Esophagus muscularis mucosa (tissue), 4 donors: ENCODE data around the gene MEX3C. TPM values are rescaled to one million over a fixed set of nuclear protein-coding genes. Genes with fewer than 3 reads are reported as not detected.

Source experiments
- DNase-seq: peaks from one replicate; pipeline ENCODE4 v3.0.0-alpha.2; 2017; ENCODE audit errors: extremely low spot score
- H3K27ac ChIP-seq, 4 donors: fragments of 200-600 bp; sonication (generic); replicated peaks in 1 of 4; 1 replicate in 3 of 4; 2 replicates in 1 of 4; pipeline ENCODE4 v1.5.1; 2016 to 2019; ENCODE audit warnings: mild to moderate bottlenecking in 1 of 4
- H3K27me3 ChIP-seq, 4 donors: fragments of 200-600 bp; sonication (generic); one replicate each; pipeline versions ENCODE4 v1.5.1 to v1.6.0; 2016 to 2019
- H3K36me3 ChIP-seq, 4 donors: fragments of 200-600 bp; sonication (generic); one replicate each; pipeline ENCODE4 v1.5.1; 2016 to 2019
- H3K4me1 ChIP-seq, 4 donors: fragments of 200-600 bp; sonication (generic); one replicate each; pipeline ENCODE4 v1.5.1; 2016 to 2019
- H3K4me3 ChIP-seq, 4 donors: fragments of 200-600 bp; sonication (generic); 1 replicate in 2 of 4; 2 replicates in 2 of 4; pipeline ENCODE4 v1.5.1; 2016 to 2019; ENCODE audit warnings: mild to moderate bottlenecking in 4 of 4, moderate library complexity in 1 of 4
- H3K9me3 ChIP-seq, 4 donors: fragments of 200-600 bp; sonication (generic); 1 replicate in 3 of 4; 2 replicates in 1 of 4; pipeline ENCODE4 v1.5.1; 2016 to 2019
- CTCF ChIP-seq, 3 experiments: fragments of 200-600 bp in 2 of 3; fragments of 450-650 bp in 1 of 3; sonication (generic) in 2 of 3; IDR thresholded peaks; one replicate each; pipeline ENCODE4 v1.5.1; 2017 to 2019; ENCODE audit warnings: antibody characterized with exemption in 3 of 3, mild to moderate bottlenecking in 2 of 3, moderate library complexity in 1 of 3
- EP300 ChIP-seq: sonication (generic); formaldehyde crosslinking; IDR thresholded peaks from one replicate; pipeline ENCODE4 v1.6.1; 2017; ENCODE audit warnings: antibody characterized with exemption
- POLR2A ChIP-seq: fragments of 450-650 bp; IDR thresholded peaks from one replicate; pipeline ENCODE4 v1.6.1; 2017; ENCODE audit warnings: antibody characterized with exemption, moderate library complexity, mild to moderate bottlenecking, low read depth
- POLR2AphosphoS5 ChIP-seq, 2 donors: sonication (generic); formaldehyde crosslinking; IDR thresholded peaks; one replicate each; pipeline ENCODE4 v1.6.1; 2017; ENCODE audit warnings: antibody characterized with exemption in 2 of 2
- WGBS: methylation state at CpG from one replicate; pipeline ENCODE4 v1.1.5; 2018; 5-methylcytosine and 5-hydroxymethylcytosine counted together
- intact Hi-C: fragments of 100-400 bp; cut with DNase I; formaldehyde crosslinking; loops from one replicate; pipeline ENCODE4 v1.15.1; 2023
- total RNA-seq, 4 donors: library from RNA; depleted of rRNA; stranded (reverse); fragments of >200 nt; gene quantifications; one replicate each; pipeline versions ENCODE4 v1.1.0 to v1.2.1, GENCODE V29; 2016

Gene MEX3C
- total RNA-seq, 4 donors from 2014 or later: 22.8 to 38.0 (median 30.3) TPM

DNA sequence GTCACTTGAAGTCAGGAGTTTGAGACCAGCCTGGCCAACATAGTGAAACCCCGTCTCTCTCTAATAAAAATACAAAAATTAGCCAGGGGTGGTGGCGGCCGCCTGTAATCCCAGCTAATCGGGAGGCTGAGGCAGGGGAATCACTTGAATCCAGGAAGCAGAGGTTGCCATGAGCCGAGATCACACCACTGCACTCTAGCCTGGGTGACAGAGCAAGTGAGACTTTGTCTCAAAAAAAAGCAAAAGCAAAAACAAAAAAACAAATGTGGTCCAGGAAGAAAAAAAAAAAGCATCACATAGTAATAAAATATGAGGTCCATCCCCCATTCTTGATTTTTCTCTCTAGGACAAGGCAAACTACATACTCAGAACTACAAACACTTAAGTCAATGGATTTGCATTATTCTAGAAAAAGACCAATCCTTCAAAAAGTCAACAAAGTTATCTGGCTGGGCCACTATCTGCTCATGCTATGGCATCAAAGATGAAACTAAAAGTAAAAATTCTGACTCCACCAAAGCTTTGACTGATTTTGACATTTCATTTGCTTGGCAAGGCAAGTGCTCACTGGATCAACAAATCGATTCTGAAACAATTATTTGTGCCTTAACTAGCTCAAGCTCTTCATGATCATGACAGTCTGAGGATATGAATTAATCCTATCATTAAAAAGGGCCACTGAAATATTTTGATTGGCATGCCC lies 28.4 kb downstream of the MEX3C start:
- Histone ChIP-seq H3K4me1 (no peaks in the 10 kb centered on the region), H3K4me3 (no peak overlapping the region), H3K27me3 (no peaks in the 10 kb centered on the region), H3K9me3 (no peaks in the 10 kb centered on the region), H3K36me3 (no peaks in the 10 kb centered on the region), H3K27ac (no peak overlapping the region)
- no peak for DNase-seq
- no peak for TF ChIP-seq POLR2A
- TF ChIP-seq POLR2AphosphoS5 (IDR thresholded peaks at IDR 0.05): no peak
- no peak for TF ChIP-seq CTCF (IDR thresholded peaks at IDR 0.05)
- no peak for TF ChIP-seq EP300
- 89% methylated on average over 6 of the region's 6 CpGs for WGBS
- intact Hi-C loops: no loop called here

DNA sequence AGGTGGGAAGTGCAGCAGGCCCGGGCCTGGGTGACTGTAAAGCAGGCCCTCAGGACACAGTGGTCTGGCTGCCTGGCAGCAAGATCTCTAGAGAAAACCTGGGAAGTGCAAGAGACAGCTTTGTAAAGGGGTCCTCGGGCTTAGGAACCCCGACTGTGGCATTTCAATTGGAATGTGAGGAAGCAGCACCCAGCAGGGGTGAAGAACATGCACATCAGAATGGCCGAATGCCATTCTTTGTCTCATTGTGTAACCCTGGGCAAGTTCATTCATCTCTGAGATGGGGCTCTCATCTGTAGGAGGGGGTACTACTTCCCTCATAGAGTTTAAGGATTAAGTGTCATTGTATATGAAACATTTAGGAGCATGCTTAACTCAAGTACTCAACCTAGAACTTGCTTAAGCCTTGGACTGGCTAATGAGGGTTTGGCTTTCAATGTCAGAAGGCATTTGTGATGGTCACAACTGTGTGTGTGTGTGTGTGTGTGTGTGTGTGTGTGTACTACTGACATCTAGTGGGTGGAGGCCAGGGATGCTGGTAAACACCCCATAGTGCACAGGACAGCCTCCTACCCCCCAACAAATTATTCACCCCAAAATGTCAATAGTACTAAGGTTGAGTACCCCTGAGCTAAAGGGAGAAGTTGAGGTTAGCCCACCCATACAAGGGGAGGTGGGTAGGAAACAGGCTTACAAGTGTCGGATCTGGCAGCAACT lies 29.3 kb downstream of the MEX3C start:
- Histone ChIP-seq H3K4me3 (no peak overlapping the region), H3K36me3 (no peaks in the 10 kb centered on the region), H3K9me3 (no peaks in the 10 kb centered on the region), H3K27me3 (no peaks in the 10 kb centered on the region), H3K27ac (no peak overlapping the region), H3K4me1 (no peaks in the 10 kb centered on the region)
- 72% methylated on average over 3 of the region's 5 CpGs for WGBS
- intact Hi-C loops: no loop called here
- no peak for DNase-seq
- TF ChIP-seq CTCF (IDR thresholded peaks at IDR 0.05): no peak
- no peak for TF ChIP-seq POLR2AphosphoS5 (IDR thresholded peaks at IDR 0.05)
- TF ChIP-seq POLR2A: no peak
- TF ChIP-seq EP300: no peak

DNA sequence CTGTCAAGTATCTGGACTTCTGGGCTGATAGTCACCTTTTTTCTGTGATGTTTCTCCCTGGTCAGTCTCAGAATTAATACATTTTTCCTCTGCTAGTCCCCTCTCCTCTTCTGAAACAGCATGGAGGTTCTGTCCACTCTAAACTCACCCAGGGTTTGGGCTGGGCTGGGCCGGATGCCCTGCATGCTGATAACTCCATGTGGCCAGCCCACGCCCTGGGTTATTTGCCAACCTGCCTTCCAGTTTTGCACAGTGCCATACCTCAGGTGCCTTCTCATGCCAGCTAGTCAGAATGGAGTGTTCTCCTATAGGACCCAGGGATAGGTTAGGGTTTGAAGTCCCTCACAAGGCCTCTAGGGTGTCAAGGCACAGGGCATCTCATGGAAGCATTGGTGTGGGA lies 32.2 kb downstream of the MEX3C start:
- no peak for DNase-seq
- H3K4me1 ChIP-seq: no peaks in the 10 kb centered on the region
- H3K9me3 ChIP-seq: no peaks in the 10 kb centered on the region
- no peak overlapping the region for H3K27ac ChIP-seq
- WGBS: 93% methylated on average over 2 of the region's 2 CpGs
- no peaks in the 10 kb centered on the region for H3K27me3 ChIP-seq
- no peaks in the 10 kb centered on the region for H3K36me3 ChIP-seq
- no peak overlapping the region for H3K4me3 ChIP-seq
- intact Hi-C loops: no loop called here
- TF ChIP-seq POLR2AphosphoS5 (IDR thresholded peaks at IDR 0.05) (no peak), CTCF (IDR thresholded peaks at IDR 0.05) (no peak), POLR2A (no peak), EP300 (no peak)

GRCh38 chr18:51164761-51165281 lies 32.7 kb downstream of the MEX3C start:
- H3K27ac ChIP-seq: no peak overlapping the region

More at GRCh38 chr18:51164761-51165281, 32.7 kb downstream of the MEX3C start:
- Histone ChIP-seq H3K4me3 (no peak overlapping the region), H3K4me1 (no peaks in the 10 kb centered on the region), H3K27me3 (no peaks in the 10 kb centered on the region), H3K9me3 (no peaks in the 10 kb centered on the region), H3K36me3 (no peaks in the 10 kb centered on the region)
- no peak for DNase-seq
- TF ChIP-seq EP300 (no peak), CTCF (IDR thresholded peaks at IDR 0.05) (no peak), POLR2A (no peak), POLR2AphosphoS5 (IDR thresholded peaks at IDR 0.05) (no peak)
- WGBS: 96% methylated on average over 2 of the region's 2 CpGs
- intact Hi-C loops: no loop called here
